HG02973 (cell line): ENCODE results near the gene ZNF304.

Experiments
- ATAC-seq: cut with Tn5 transposase; IDR thresholded peaks from one replicate; pipeline ENCODE4 v1.9.1; 2021; ENCODE audit warnings: moderate library complexity; ENCODE audit not compliant: unreplicated experiment

The ZNF304 gene

GRCh38 chr19:57350877-57351805 lies at the start of gene ZNF304:
TSS of gene ZNF304 (plus strand) at chr19:57351271. CDS start at chr19:57351665, 394 bp downstream.
- ATAC-seq, result peak; percentile 96

DNA sequence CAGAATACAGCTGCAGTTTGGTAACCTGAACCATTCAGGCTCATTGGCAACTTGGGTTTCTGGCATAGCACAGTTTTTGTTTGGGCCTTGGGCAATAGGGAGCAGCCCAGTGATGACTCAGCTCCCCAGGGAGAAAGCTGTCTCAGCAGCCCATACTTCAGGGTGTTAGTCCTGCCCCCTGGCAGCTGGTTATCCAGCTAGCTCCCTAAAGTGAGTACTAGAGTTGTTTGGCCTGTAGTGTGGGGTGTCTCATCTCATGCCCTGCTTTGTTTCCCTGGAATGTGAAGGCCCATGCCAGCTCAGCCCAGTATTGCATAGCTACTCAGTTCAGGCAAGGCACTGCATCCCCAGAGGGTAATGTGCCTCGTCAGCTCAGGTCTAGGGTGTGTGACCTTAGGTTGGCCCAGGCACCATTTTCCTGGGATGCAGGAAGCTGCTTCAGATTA lies 49.0 kb upstream of the ZNF304 start:
- ATAC-seq, result no peak

- ATAC-seq, result no peak
These were observed 48.2 kb upstream of the ZNF304 start for GRCh38 chr19:57302727-57303401.

DNA sequence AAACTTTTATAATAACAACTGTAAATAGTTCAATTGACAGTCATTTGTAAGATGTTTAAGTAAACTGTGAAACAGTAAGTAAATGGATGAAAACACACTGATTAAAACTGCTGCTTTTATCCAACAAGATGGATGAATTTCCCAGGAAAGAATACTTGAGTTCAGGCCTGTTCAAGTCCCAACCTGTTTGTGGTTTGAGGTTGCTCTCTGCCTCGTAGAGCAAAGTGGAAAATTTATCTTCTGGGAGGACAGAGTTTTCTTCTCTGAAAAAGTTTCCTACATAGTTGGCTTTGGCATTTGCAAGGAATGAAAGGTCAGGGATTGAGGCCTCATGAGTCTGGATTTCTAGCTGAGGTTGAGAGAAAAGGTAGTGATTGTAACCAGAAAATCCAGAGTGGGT lies 46.0 kb upstream of the ZNF304 start:
- no peak for ATAC-seq

DNA sequence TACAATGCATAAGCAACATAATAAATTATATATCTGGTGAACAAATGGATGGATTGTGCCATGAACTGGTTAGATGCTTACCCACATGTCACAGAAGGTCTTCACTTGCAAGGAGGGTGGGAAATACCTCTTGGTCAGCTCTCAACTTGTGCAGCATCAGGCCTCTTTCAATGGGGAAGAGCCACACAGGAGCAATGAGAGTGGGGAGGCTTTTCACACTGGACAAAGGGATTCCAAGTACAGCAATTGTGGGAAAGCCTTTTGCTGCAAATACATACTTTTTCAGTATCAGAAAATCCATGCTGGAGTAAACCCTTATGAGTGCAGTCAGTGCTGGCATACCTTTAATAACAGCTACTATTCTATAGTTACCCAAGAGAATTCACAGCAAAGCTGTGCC lies 42.6 kb upstream of the ZNF304 start:
- ATAC-seq, result no peak

- ATAC-seq, result no peak
These were observed 40.3 kb upstream of the ZNF304 start for GRCh38 chr19:57310792-57311191.

- no peak for ATAC-seq
These were observed 36.9 kb upstream of the ZNF304 start for GRCh38 chr19:57314146-57314545.

DNA sequence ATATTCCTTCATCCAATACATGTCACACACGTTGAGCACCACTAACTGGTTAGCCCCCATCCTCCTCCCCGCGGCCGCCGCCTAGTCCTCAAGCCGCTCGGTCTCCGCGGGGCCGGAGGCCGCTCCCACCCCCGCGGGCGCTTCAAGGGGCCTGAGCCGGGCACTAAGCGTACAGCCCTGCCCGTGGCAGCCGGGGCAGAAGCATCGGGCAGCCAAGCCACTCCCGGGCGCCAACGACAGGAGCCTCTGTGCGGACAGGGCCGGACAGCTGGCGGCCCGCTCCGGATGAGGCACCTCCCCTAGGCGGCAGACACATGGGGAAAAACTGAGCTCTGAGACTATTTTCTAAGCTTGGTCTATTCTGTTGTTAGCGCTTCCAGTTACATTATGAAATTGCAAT lies 33.6 kb upstream of the ZNF304 start:
- ATAC-seq, result no peak

- ATAC-seq, result no peak
These were observed 31.2 kb upstream of the ZNF304 start for GRCh38 chr19:57319869-57320179.

- peak; percentile 95 for ATAC-seq
These were observed 30.6 kb upstream of the ZNF304 start, which contains the start of gene ZNF543 for GRCh38 chr19:57320180-57321084. TSS of gene ZNF543 (plus strand) at chr19:57320472. CDS start at chr19:57320854, 382 bp downstream.

- no peak for ATAC-seq
These were observed 30.0 kb upstream of the ZNF304 start for GRCh38 chr19:57321116-57321515.

DNA sequence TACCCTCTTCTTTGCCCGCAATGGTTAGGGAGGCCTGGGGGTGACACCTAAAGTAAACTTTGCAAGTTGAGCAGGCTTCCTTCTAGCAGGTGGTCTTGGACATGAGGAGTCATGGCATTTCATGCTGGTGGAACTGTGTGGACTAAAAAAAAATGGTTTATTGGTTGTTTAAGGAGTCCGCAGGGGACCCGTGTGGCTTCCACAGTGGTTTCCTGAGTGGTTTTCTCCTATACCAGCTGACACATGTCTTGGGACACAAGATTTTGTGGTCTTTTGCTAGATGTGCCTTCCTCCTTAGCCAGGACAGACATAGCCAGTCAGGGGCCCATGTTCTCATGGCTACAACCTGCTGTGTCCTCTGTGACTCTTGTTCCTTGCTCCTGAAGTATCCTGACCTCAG lies 29.3 kb upstream of the ZNF304 start:
- no peak for ATAC-seq

DNA sequence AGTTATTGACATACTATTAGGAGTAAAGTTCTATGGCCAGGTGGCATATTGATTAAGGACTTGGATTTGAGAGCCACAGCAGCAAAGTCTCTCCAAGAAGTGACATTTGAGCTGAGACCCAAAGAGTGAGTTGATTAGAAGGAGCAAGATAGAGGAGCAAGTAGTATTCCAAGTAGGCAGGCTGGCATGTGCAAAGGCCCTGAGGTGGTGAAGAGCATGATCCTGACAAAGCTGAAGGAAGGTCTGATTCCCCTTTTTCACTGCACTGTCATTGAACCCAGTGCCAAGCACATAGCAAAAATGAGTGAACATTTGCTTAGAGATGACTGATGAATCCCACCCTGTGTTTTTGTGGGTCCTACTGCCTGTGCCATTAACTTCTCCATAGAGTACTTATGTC lies 26.1 kb upstream of the ZNF304 start:
- ATAC-seq, result no peak

DNA sequence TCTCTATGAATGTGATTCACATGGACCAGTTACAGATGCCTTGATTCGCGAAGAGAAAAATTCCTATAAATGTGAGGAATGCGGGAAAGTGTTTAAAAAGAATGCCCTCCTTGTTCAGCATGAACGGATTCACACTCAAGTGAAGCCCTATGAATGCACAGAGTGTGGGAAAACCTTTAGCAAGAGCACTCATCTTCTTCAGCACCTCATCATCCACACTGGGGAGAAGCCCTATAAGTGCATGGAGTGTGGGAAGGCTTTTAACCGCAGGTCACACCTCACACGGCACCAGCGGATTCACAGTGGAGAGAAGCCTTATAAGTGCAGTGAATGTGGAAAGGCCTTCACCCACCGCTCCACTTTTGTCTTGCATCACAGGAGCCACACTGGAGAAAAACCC lies 23.1 kb upstream of the ZNF304 start:
- ATAC-seq, result no peak

DNA sequence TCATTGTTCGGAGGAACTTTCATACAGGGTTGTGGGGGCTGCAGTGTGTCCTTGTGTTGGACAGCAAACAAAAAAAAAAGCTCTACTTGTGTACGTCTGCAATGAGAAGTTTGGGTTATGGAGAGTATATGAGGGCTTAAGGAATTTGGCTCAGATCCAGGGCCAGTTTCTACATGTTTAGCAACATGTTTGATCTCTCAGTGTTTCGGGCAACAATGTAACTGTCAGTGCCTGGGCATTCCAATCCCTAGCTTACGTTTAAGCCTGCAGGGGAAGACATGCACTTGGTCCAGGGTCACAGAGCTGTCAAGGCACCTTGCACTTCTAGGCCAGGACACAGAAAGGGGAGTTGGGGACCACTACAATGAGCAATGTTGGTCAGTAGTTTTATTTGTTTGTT lies 16.9 kb upstream of the ZNF304 start:
- ATAC-seq, result no peak

- no peak for ATAC-seq
These were observed 12.2 kb upstream of the ZNF304 start for GRCh38 chr19:57338877-57339276.

- no peak for ATAC-seq
These were observed 8.5 kb upstream of the ZNF304 start for GRCh38 chr19:57342582-57342981.

- ATAC-seq, result no peak
These were observed 2.9 kb upstream of the ZNF304 start for GRCh38 chr19:57348136-57348535.

GRCh38 chr19:57351867-57352266 lies 796 bp downstream of the ZNF304 start:
- peak; percentile 2 for ATAC-seq

GRCh38 chr19:57355916-57356315 lies 4.8 kb downstream of the ZNF304 start:
- no peak for ATAC-seq

GRCh38 chr19:57357406-57357805 lies 6.3 kb downstream of the ZNF304 start:
- no peak for ATAC-seq
